ENCODE results near the gene BTNL9.

DNA sequence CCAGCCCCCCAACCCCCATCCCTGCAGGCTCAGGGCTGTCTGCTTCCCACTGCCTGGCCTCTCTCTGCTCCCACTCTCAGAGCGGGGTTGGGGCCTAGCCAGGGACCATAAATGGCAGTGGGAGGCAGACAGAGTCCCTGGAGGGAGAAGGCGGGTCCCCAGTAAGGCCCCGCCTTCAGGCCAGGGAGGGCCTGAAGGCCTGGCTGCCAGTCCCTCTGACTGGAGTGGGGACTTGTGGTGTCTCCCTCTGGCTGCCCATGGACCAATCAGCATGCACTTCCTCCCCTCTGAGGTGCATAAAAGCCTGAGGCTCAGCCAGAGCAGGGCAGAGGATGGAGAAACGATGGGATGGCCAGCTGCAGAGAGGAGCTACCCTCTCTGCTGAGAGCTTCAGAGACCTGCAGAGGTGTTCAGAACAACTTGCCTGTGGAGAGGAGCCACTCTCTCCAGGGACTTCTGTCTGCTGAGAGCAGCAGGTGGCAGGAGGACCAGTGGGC lies 2.7 kb upstream of the BTNL9 start:
- TF ChIP-seq ZNF274 (IDR thresholded peaks at IDR 0.05; ENCODE audit: low read depth, low read length), result no peak
- TF ChIP-seq YY1 (IDR thresholded peaks at IDR 0.05; ENCODE audit: insufficient read depth, insufficient read length), result no peak

Data from NT2/D1 (cell line).